Stimulated activated CD8-positive, alpha-beta memory T cell treated with anti-CD3 and anti-CD28 coated beads, Interleukin-4, amount 100 ng/mL, for 4 hours (primary cell): ENCODE data around the gene SUPT20HL1.
"Not testable (repeated sequence)": the region's sequence is repeated elsewhere in the genome, so short reads cannot be mapped to it uniquely, and the experiment has no call there.

Experiments used
- DNase-seq, 2 donors: peaks; one replicate each; pipeline ENCODE4 v3.0.0-alpha.2; 2020; ENCODE audit warnings: low read depth in 2 of 2, low spot score in 1 of 2

SUPT20HL1 gene

DNA sequence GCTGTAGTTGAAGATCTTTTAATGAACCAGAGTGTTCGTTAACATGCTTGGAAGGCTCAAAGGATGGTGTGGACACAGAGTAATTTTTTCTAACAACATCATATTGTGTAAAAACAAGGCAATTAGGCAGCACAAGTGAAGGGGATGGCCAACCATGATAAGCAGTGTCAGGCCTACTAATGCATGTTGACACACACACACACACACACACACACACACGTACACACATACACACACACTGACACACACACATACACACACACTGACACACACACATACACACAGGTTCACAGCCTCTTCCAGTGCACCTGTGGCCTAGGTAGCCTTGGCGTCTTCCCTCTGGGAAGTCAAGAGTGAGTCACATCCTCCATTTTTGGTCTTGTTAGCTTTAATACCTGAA, at the start of gene SUPT20HL1:
TSS of gene SUPT20HL1 (plus strand) at position 368 of the 400 bp plus-strand sequence. CDS start 2,122 bp downstream, outside the sequence.
- no peak for DNase-seq

DNA sequence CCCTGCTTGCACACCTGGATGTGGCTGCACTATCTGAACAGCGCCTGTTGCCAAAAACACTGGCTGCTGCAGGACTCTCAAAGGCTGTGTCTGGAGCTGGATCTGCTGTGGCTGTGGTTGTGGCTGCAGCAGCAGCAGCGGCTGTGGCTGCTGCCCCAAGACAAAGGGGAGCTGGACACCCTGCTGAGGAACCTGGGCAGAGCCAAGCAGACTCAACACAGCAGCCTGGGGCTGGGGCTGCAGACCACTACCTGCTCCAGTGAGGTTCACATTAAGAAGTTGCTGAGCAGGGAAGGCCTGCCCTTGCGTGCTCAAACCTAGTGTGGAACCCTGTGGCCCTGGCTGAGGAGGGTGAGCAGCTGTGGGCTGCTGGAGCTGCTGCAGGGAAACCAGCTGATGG, 49.5 kb upstream of the SUPT20HL1 start:
- not testable (repeated sequence) for DNase-seq

DNA sequence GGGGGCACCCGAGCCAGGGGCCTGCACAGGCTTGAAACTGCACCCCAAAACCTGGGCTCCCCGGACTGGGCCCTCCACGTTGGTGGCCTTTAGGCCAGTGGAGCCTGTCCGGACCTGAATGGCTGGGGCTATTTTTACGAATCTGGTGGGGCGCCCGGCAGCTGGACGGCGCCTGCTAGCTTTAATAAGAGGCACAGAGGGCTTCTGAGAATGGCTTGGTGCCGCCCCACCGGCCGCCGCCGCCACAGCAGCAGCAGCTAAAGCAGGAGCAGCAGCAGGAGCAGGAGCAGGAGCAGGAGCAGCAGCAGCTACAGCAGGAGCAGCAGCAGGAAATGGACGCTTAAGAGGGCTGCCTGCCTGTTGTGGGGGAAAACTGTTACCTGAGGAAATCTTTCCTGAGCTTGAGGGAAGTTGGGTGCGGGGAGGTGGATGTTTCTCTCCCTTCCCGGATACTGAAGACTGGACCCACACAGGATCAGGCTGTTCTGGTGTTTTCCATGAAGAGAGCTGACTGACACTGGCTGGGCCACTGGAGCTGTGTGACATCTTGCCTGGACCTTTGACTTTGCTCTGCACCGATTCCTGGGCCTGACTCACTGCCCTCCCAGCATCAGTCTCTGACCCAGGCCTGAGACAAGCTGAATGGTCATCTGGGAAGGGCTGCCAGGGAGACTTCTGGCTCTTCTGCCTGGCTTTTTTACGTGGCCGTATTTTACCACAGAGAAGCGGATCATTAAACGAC, 48.8 kb upstream of the SUPT20HL1 start:
- DNase-seq: not testable (repeated sequence)

DNA sequence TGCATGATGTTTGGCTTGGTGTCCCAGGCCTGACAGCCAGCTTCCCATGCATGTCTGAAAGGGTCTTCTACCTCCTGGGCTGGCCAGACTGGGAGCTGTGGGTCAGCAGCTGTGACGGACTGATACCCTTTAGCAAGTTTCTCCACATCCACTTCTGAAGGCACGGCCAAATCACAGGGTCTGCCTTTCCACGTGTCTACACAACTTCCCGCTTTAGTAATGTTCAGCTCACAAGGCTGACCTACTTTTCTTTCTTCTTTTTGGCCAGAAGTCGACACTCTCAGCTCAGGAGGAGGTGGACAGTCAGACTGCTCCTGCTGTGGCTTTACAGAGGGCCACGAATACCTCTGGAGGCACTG, 48.2 kb upstream of the SUPT20HL1 start:
- not testable (repeated sequence) for DNase-seq

DNA sequence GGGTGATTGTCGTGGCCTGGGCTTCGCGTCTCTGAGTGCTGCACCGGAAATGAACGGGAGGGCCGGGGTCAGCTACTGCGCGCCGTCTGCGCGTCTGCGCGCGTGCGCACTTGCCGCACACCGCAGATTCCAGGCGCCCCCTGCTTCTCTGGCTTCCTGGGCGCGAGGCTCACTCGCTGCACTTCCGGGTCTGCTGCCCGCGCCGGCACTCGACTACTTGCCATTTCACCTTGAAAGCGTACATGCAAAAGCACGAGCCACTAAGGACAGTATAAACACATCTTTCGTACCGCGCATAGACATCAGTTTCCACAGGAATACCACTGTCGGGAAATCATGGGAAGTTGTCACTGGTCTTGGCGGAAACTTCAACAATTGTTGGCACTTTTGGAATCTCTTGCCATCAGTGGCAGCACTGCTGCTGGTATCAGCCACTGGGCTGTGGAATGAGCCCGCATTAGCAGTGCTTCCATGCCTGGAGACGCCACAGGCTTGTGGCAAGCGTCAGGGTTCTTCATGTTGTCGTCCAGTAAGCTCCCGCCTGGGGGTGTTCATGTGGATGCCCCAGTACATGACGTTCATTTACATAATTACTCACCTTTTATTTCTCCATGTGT, 46.3 kb upstream of the SUPT20HL1 start, which contains the start of gene SUPT20HL2:
TSS of gene SUPT20HL2 (minus strand) at position 51 of the 617 bp plus-strand sequence. CDS start 754 bp downstream, outside the sequence.
- DNase-seq: no peak

DNA sequence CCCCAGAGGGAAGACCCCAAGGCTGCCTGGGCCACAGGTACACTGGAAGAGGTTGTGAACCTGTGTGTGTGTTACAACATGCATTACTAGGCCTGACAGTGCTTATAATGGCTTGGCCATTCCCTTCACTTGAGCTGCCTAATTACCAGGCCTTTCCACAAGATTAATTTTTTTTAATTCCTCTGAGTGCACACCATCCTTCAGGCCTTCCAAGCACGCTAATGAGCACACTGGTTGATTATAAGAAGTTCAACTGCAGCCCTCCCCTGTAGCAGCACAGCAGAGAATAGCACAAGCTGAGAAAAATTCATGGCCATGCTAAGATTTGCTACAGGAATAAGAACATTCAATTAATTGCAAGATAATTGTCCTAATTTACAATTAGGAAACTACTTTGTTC, 44.3 kb upstream of the SUPT20HL1 start:
- no peak for DNase-seq

DNA sequence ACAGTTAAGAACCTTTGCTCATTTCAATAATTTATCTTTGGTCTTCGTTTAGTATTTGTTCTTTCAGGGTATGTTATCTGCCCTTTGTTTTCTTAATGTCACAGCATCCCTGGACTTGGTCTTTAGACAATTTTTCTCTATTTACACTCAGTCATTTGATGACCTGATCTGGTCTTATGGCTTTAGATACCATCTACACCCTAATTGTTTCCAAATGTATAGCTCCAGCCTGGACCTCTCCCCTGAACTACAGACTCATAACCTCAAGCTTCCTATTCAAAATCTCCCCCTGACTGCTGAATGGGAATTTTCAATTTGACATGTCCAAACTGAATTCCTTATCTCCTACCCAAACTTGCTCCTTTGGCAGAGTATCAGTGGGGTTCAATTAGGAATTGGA, 42.9 kb upstream of the SUPT20HL1 start:
- DNase-seq: no peak

DNA sequence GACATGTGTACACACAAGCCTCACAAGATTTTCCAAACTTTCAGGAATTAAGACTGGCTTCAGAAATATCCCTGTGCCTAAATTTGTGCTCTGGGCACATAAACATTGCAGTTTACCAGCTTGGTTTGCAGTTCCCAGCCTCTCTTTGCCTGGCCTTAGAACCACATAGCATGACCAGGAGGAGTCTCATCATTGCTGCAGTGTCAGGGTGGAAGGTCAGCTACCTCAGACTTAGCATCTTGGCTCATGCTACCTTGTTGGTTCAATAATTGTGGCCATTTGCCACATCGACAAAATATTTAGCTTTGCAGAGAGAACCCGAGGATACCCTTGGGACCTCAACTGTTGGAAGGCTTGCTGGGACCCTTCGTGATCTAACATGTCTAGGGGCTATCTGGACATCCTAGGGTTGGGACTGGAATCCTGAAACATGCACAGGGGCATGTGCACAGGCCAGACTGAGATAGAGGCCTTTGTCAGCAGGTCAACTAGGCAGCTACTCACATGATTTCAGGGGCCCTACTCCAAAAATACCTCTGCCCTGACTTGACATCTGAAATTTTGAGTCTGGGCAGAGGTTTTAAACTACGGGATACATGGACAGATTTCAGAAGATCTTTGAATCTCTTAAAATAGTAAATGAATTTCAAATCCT, 38.6 kb upstream of the SUPT20HL1 start:
- DNase-seq: no peak

DNA sequence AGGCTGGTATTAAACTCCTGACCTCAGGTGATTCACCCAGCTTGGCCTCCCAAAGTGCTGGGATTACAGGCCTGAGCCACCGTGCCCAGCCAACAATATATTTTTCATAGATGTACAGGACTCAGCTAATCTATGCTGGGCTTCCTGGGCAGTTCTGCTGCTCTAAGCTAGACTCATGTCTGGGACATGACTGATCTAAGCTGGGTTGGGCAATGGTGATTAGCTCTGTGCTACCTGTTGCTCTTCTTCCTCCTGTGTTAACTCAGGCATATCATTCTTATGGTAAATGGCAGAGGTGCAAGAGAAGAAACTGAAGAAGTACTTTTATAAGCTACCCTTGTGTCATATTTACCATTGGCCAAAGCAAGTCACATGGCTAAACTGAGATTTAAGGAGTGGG, 35.2 kb upstream of the SUPT20HL1 start:
- DNase-seq: no peak

DNA sequence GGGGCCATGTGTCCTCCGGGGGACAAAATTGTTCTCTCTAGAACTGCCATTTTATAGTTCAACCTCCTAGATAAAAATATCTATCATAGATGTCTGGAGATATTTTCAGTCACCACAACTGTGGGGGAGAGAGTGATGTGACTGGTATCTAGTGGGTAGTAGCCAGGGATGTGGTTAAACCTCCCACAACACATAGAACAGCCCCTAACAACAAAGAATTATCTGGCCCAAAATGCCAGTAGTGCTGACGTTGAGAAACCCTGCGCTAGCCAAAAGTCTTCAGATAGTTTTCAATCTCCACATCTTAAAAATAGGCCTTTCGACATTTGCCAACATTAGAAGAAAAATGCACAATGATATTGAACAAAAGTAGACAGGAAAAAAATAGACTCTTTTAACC, 27.6 kb upstream of the SUPT20HL1 start:
- DNase-seq: no peak

DNA sequence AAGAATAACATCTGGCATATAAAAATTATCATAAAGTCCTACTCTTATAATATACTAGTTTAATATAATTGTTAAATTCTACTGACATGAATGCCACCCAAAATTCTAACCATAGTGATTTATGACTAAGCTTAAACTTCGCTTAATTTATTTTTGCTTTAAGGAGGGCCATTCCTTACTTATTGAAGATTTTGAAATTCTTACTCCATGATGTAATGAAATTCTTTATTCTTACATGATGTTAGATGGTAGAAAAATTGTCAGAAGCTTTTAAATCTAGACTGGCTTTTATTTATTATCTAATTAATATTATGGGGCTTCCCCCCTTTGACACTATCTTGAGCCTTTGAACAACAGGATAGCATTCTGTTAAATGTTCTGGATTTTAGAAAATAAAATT, 27.1 kb upstream of the SUPT20HL1 start:
- DNase-seq: no peak

DNA sequence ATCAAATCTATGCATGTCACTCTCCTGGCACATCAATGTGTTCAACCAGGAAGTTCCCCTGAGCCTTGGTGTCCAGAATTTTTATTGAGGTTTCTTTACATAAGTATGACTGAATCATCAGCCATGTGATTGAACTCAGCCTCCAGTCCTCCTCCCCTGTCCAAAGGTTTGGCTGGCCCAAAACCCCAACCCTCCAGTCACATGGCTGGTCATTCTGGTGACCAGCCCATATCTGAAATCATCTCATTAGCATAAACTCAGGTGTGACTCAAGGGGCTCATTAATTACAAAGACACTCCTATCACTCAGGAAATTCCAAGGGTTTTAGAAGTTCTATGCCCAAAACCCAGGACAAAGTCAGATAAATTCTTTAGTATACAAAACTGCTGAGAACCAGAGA, 26.0 kb upstream of the SUPT20HL1 start:
- no peak for DNase-seq

DNA sequence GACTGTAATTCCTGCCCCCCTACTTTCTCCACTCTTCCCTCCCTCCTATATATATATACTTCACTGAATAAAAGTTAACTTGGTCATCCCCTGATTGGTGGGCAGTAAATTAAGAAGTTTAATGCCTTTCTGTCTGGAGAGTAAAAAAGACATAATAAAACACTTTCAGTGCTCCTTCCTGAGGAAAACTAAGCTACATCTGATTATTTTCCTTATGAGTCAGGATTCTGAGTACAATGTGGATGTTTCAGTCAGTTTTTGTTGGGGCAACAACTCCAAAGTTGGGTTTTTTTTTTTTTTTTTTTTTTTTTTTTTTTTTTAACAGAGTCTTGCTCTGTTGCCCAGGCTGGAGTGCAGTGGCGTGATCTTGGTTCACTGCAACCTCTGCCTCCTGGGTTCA, 24.6 kb upstream of the SUPT20HL1 start:
- no peak for DNase-seq

DNA sequence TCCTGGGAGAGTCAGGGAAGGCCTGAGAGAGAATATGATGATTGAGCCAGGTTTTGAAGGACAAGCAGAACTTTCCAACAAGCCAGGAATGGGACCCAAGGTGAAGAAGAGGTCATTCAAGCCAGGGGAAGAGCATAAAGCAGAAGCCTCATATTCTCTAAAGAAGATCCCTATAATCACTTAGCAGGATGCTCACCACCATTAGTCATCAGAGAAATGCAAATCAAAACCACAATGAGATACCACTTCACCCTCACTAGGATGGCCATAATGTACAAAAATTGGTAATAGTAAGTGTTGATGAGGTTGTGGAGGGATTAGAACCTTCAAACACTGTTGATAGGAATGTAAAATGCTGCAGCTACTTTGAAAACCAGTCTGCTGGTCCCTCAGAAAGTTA, 20.5 kb upstream of the SUPT20HL1 start:
- no peak for DNase-seq

DNA sequence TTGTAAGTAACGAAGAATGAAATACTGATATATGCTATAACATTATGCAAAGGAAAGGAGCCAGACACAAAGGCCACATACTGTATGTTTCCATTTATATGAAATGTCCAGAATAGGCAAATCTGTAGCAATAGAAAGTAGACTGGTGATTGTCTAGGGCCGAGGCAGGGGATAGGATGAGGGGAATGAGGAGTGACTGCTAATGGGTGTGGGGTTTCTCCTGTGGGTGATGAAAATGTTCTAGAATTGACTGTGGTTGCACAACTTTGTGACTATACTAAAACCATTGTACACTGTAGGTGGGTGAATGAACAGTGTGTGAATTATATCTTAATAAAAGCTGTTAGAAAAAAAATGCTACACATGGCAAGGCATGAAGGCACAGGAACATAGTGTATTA, 19.9 kb upstream of the SUPT20HL1 start:
- DNase-seq: no peak

DNA sequence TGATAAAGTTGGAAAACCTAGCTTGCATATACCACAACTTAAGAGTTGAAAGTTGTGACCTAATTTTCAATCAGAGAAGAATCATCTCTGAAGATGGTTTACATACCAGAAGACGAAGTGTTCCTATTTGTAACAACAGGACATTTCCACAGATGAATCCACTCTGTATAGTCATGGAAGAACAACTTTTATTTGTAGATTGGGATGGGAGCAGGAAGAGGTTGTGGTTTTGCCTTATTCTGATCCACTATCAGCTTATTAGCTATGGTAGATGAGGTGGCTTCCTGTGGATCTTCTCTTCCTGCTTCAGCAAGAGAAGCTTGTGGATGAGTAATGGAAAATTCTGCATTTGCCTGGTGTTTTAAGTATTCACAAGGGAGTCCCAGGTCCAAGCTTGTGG, 18.6 kb upstream of the SUPT20HL1 start:
- no peak for DNase-seq

DNA sequence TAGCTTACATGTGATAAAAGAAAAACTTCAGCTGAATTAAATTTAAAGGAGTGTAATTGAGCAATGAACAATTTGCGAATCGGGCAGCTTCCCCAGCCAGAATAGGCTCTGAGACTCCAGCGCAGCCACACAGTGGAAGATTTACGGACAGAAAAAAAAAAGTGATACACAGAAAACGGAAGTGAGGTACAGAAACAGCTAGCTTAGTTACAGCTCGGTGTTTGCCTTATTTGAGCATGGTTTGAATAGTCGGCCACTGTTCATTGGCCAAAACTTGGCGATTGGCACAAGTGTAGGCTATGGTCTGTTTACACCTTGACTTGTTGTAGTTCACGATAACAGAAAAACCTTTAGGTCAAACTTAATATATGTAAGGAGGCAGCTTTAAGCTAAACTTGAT, 16.7 kb upstream of the SUPT20HL1 start:
- no peak for DNase-seq

DNA sequence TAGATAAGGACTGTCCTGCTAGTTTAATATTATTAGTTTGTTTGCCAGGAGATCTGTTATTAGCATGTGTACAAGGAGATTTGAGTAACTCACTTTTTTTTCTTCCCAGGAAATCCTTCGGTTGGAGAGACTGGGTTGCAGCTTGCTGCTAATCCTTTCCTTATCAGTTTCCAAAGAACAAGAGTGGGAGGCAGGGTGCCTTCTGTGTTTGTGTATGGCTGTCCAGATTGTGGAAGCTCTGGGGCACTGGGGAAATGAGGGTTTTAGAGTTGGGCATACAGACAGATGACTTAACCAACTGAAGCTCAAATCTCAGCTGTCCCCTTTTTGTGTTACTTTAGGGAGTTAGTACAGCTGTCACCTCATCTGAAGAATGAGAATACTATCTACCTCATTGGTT, 12.6 kb upstream of the SUPT20HL1 start:
- no peak for DNase-seq

DNA sequence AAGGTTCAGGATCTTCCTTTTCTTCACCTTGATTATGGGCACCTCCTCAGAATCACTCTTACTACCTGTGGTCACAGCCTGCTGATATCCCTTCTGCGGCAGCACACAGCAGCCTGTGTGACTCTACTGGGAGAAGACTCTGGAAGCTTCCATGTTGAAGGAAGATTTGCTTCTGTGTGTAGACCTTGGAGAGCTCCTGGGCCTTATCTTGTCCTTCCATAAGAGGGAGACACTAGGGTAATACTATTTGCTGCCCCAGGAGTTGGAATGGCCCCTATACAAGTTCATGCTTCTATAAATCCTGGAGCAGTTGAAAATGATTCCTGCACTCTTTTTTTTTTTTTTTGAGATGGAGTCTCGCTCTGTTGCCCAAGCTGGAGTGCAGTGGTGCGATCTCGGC, 10.2 kb upstream of the SUPT20HL1 start:
- no peak for DNase-seq

DNA sequence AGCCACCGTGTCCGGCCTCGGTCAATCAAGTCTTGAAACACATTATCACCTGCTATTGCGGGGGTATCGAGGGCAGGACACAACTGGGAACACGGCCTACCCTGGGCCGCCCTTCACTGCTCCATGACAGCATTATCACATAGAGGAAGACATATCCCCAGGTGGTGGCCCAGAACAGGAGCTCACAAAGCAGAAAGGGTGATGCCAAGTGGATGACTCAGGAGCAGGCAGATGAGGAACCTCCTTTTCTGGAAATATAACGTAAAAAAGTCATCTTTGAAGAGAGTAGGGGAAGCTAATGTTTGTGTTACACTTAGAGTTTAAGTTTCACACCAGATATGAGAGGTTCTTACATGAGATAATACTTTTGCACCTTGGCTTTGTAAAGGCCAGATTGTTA, 5.3 kb upstream of the SUPT20HL1 start:
- DNase-seq: no peak

DNA sequence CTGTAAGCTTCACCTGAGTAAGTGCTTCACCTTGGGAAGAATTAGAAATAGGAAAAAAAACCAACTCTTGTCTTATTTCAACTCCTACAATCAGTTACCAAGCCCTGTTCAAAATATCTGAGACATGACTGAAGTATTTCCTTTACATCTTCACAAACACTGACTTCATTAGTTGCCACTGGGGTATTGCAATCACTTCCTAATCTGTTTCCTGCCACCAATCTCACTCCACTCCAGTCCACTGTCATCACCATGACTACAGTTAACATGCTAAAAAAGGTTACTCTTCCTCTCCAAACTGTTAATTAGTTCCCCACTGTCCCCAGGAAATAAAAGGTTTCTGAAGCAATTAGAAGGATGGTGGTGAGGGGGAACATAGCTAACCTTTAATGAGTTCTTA, 3.3 kb upstream of the SUPT20HL1 start:
- no peak for DNase-seq

DNA sequence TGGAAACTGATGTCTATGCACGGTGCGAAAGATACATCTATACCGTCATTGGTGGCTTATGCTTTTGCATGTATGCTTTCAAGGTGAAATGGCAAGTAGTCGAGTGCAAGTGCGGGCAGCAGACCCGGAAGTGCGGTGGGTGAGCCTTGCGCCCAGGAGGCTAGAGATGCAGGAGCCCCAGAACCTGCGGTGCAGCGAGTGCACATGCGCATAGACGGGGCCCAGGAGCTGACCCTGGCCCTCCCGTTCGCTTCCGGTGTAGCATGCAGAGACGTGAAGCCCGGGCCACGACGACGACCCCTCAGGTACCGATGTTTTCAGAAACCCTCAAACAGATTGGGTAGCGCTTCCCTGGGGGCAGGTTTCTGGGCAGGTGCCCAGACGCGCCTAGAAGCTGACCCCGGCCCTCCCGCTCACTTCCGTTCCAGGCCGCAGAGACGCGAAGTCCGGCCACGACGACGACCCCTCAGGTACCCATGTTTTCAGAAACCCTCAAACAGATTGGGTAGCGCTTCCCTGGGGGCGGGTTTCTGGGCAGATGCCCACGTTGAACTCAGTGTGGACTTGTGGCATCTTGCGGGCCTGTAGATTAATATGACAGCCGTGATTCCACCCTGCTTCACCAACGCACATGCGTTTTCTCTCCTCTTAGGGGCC, 1.8 kb downstream of the SUPT20HL1 start:
- DNase-seq: not testable (repeated sequence)
